HepG2 (cell line): Measurements from ENCODE around the gene MRPL18. TPM values are rescaled to one million over a fixed set of nuclear protein-coding genes. Genes with fewer than 3 reads are reported as not detected.

ENCODE experiments used
- ARHGAP35 ChIP-seq: sonication (generic); formaldehyde crosslinking; IDR thresholded peaks from 2 replicates; pipeline ENCODE4 v1.9.0; 2022; ENCODE audit warnings: mild to moderate bottlenecking, inconsistent platforms, moderate library complexity, missing genetic modification reagents, borderline replicate concordance
- FOSL2 ChIP-seq: sonication (generic); formaldehyde crosslinking; IDR thresholded peaks from 2 replicates; pipeline ENCODE4 v1.4.0; 2020; ENCODE audit warnings: missing genetic modification reagents
- HNRNPLL ChIP-seq: fragments of 200-400 bp; formaldehyde crosslinking; IDR thresholded peaks from 2 replicates; pipeline ENCODE4 v1.6.1; 2017; ENCODE audit warnings: mild to moderate bottlenecking, low read depth, low read length; ENCODE audit not compliant: poor library complexity, severe bottlenecking
- HOXA9 ChIP-seq: sonication (generic); formaldehyde crosslinking; IDR thresholded peaks from 2 replicates; pipeline ENCODE4 v1.8.1; 2022; ENCODE audit warnings: missing genetic modification reagents, mild to moderate bottlenecking, moderate library complexity, borderline replicate concordance
- KLF12 ChIP-seq: sonication (generic); formaldehyde crosslinking; IDR thresholded peaks from 2 replicates; pipeline ENCODE4 v1.4.0; 2020; ENCODE audit warnings: missing genetic modification reagents, borderline replicate concordance
- KLF9 ChIP-seq: IDR thresholded peaks from 2 replicates; pipeline ENCODE4 v1.6.1; 2016; ENCODE audit warnings: low read depth
- NBN ChIP-seq: fragments of 450-650 bp; conservative IDR thresholded peaks from 2 replicates; pipeline ENCODE4 v1.6.1; 2017
- PAXIP1 ChIP-seq: sonication (generic); formaldehyde crosslinking; conservative IDR thresholded peaks from 2 replicates; pipeline ENCODE4 v1.4.0; 2020; ENCODE audit warnings: mild to moderate bottlenecking, missing genetic modification reagents, moderate library complexity
- REPIN1 ChIP-seq: sonication (generic); formaldehyde crosslinking; IDR thresholded peaks from 2 replicates; pipeline ENCODE4 v1.8.0; 2022; ENCODE audit warnings: missing genetic modification reagents, low read depth, mild to moderate bottlenecking, borderline replicate concordance
- SNAI1 ChIP-seq: sonication (generic); formaldehyde crosslinking; IDR thresholded peaks from 2 replicates; pipeline ENCODE4 v1.5.0; 2020; ENCODE audit warnings: mild to moderate bottlenecking, missing genetic modification reagents, borderline replicate concordance
- TCF12 ChIP-seq, 2 experiments: fragments of 450-650 bp in 1 of 2; sonication (generic) in 1 of 2; formaldehyde crosslinking in 1 of 2; IDR thresholded peaks; 2 replicates each; pipeline versions ENCODE4 v1.6.1 to v1.8.0; 2017 to 2022; ENCODE audit warnings: antibody characterized with exemption in 1 of 2, mild to moderate bottlenecking in 1 of 2, missing genetic modification reagents in 1 of 2, moderate library complexity in 1 of 2
- ZBTB14 ChIP-seq: sonication (generic); formaldehyde crosslinking; IDR thresholded peaks from 2 replicates; pipeline ENCODE4 v1.4.0; 2020; ENCODE audit warnings: missing genetic modification reagents
- ZNF558 ChIP-seq: sonication (generic); formaldehyde crosslinking; IDR thresholded peaks from 2 replicates; pipeline ENCODE4 v1.9.0; 2022; ENCODE audit warnings: mild to moderate bottlenecking, missing genetic modification reagents, borderline replicate concordance
- ZNF710 ChIP-seq: sonication (generic); formaldehyde crosslinking; IDR thresholded peaks from 2 replicates; pipeline ENCODE4 v1.5.0; 2020; ENCODE audit warnings: mild to moderate bottlenecking, missing genetic modification reagents, borderline replicate concordance
- ZNF782 ChIP-seq: sonication (generic); formaldehyde crosslinking; IDR thresholded peaks from 2 replicates; pipeline ENCODE4 v1.4.0; 2020; ENCODE audit warnings: missing genetic modification reagents, mild to moderate bottlenecking, borderline replicate concordance
- ZNF790 ChIP-seq: sonication (generic); formaldehyde crosslinking; IDR thresholded peaks from 2 replicates; pipeline ENCODE4 v1.8.0; 2022; ENCODE audit warnings: missing genetic modification reagents, mild to moderate bottlenecking, borderline replicate concordance
- ZSCAN21 ChIP-seq: sonication (generic); formaldehyde crosslinking; IDR thresholded peaks from 2 replicates; pipeline ENCODE4 v1.8.0; 2022; ENCODE audit warnings: mild to moderate bottlenecking, missing genetic modification reagents, moderate library complexity, borderline replicate concordance
- polyA plus RNA-seq, 8 experiments: library from polyadenylated mRNA; depleted of rRNA in 3 of 8; stranded (reverse) in 7 of 8; unstranded in 1 of 8; fragments of >200 nt; fragmentation: Illumina TruSeq in 4 of 8; extraction: Trizol in 4 of 8; gene quantifications; 2 replicates each; pipeline versions ENCODE4 v1.2.1 to v1.2.3, GENCODE V29; 2011 to 2016; ENCODE audit warnings: low read depth in 4 of 8, missing spikeins in 1 of 8, mixed read lengths in 1 of 8; ENCODE audit not compliant: insufficient read depth in 1 of 8
- total RNA-seq, 5 experiments: library from RNA; depleted of rRNA; stranded (reverse); fragments of >200 nt; fragmentation: Illumina TruSeq; extraction: Trizol; gene quantifications; 2 replicates each; pipeline ENCODE4 v1.2.3, GENCODE V29; 2016; ENCODE audit warnings: low read depth in 1 of 5

MRPL18 gene
- total and polyA plus RNA-seq, 2 of the 13 experiments (the other 11 are each of a cell fraction or from before 2014, with no cell fraction given), result 85.6 to 176 TPM

- TF ChIP-seq TCF12 (IDR thresholded peaks at IDR 0.05) (no peak), TCF12 (CRISPR knock-in tag; IDR thresholded peaks at IDR 0.05) (peak; percentile 78; the same call in 1 of the 2 replicates), HNRNPLL (peak; percentile 98), ZNF710 (CRISPR knock-in tag) (peak; percentile 73), ZBTB14 (CRISPR knock-in tag) (peak; percentile 65), FOSL2 (peak; percentile 23; the same call in 1 of the 2 replicates), KLF12 (CRISPR knock-in tag) (peak; percentile 93), ZNF782 (CRISPR knock-in tag) (peak; percentile 51; the same call in 1 of the 2 replicates), HOXA9 (CRISPR knock-in tag) (no peak), ZSCAN21 (CRISPR knock-in tag) (no peak; the same call in 1 of the 2 replicates), ZNF790 (CRISPR knock-in tag) (peak; percentile 95; the same call in 1 of the 2 replicates), SNAI1 (CRISPR knock-in tag) (no peak; the same call in 1 of the 2 replicates), KLF9 (CRISPR knock-in tag) (peak; percentile 21; the same call in 1 of the 2 replicates), PAXIP1 (CRISPR knock-in tag) (no peak; the same call in none of the 2 replicates), ARHGAP35 (CRISPR knock-in tag) (no peak; the same call in 1 of the 2 replicates), NBN (no peak), ZNF558 (CRISPR knock-in tag) (peak; percentile 94), REPIN1 (CRISPR knock-in tag) (peak; percentile 58)
Observed at GRCh38 chr6:159761873-159762680, 28.2 kb upstream of the MRPL18 start, which contains the start of gene ACAT2 (continued).
